ENCODE measurements around the gene CRTC3. TPM values are rescaled to one million over a fixed set of nuclear protein-coding genes. Genes with fewer than 3 reads are reported as not detected.

The CRTC3 gene
- total and polyA plus RNA-seq, 3 donors from 2014 or later = 47.1 to 125 (median 105) TPM

- intact Hi-C loops (cut with DNase I; ENCODE audit: low total_unique reads) = no loop called here
- no peak overlapping the region for H3K27ac ChIP-seq
- no peaks in the 10 kb centered on the region for H3K27me3 ChIP-seq
- TF ChIP-seq POLR2A (IDR thresholded peaks at IDR 0.05) (no peak), CTCF (IDR thresholded peaks at IDR 0.05) (no peak)
- H3K4me1 ChIP-seq = peaks cover 9% of the 10 kb centered on the region
- no peak for DNase-seq
- H3K9me3 ChIP-seq = no peaks in the 10 kb centered on the region
- no peaks in the 10 kb centered on the region for H3K36me3 ChIP-seq (ENCODE audit: low read depth, missing control alignments)
- WGBS, 2 donors = 93 to 94% methylated on average over 7 of the region's 7 CpGs
- no peak overlapping the region for H3K4me3 ChIP-seq
These were observed 15.4 kb downstream of the CRTC3 start for GRCh38 chr15:90545095-90545494.

GRCh38 chr15:90547540-90547939 is 17.8 kb downstream of the CRTC3 start:
- H3K27ac ChIP-seq = peak overlapping the region; percentile 32 to 47
- no peaks in the 10 kb centered on the region for H3K27me3 ChIP-seq
- no peaks in the 10 kb centered on the region for H3K9me3 ChIP-seq
- no peaks in the 10 kb centered on the region for H3K36me3 ChIP-seq (ENCODE audit: low read depth, missing control alignments)
- no peak overlapping the region for H3K4me3 ChIP-seq
- intact Hi-C loops (cut with DNase I; ENCODE audit: low total_unique reads) = no loop called here
- no peak for DNase-seq
- H3K4me1 ChIP-seq = peaks cover 19% of the 10 kb centered on the region
- WGBS, 2 donors = 56 to 83% methylated on average over 2 of the region's 2 CpGs
- TF ChIP-seq CTCF (IDR thresholded peaks at IDR 0.05) (no peak), POLR2A (IDR thresholded peaks at IDR 0.05) (no peak)

- no peak overlapping the region for H3K4me3 ChIP-seq
- DNase-seq = no peak
- no peaks in the 10 kb centered on the region for H3K36me3 ChIP-seq (ENCODE audit: low read depth, missing control alignments)
- intact Hi-C loops (cut with DNase I; ENCODE audit: low total_unique reads) = no loop called here
- H3K4me1 ChIP-seq = peaks cover 34% of the 10 kb centered on the region
- H3K9me3 ChIP-seq = no peaks in the 10 kb centered on the region
- WGBS, 2 donors = 79 to 85% methylated on average over 6 of the region's 6 CpGs
- no peak for TF ChIP-seq POLR2A (IDR thresholded peaks at IDR 0.05)
- TF ChIP-seq CTCF (IDR thresholded peaks at IDR 0.05) = no peak
- H3K27ac ChIP-seq = peak overlapping the region in 1 of 2 donors; percentile 82
- H3K27me3 ChIP-seq = no peaks in the 10 kb centered on the region
These were observed 21.2 kb downstream of the CRTC3 start for GRCh38 chr15:90550919-90551318.

- Histone ChIP-seq H3K36me3 (ENCODE audit: low read depth, missing control alignments) (no peaks in the 10 kb centered on the region), H3K27ac (peak overlapping the region; percentile 64 to 82), H3K27me3 (no peaks in the 10 kb centered on the region), H3K4me1 (peaks cover 36% of the 10 kb centered on the region), H3K9me3 (no peaks in the 10 kb centered on the region), H3K4me3 (no peak overlapping the region)
- TF ChIP-seq CTCF (IDR thresholded peaks at IDR 0.05) = no peak
- no peak for DNase-seq
- intact Hi-C loops (cut with DNase I; ENCODE audit: low total_unique reads) = no loop called here
- WGBS, 2 donors = 41 to 48% methylated on average over 8 of the region's 8 CpGs
These were observed 22.6 kb downstream of the CRTC3 start for GRCh38 chr15:90552162-90552928.

- H3K27ac ChIP-seq = peak overlapping the region; percentile 64 to 82
These were observed 23.1 kb downstream of the CRTC3 start for GRCh38 chr15:90552929-90553211.

More at GRCh38 chr15:90552929-90553211, 23.1 kb downstream of the CRTC3 start:
- intact Hi-C loops (cut with DNase I; ENCODE audit: low total_unique reads) = no loop called here
- WGBS, 2 donors = 27 to 40% methylated on average over 1 of the region's 1 CpG
- TF ChIP-seq CTCF (IDR thresholded peaks at IDR 0.05) (no peak), POLR2A (IDR thresholded peaks at IDR 0.05) (no peak)
- Histone ChIP-seq H3K4me1 (peaks cover 37% of the 10 kb centered on the region), H3K27me3 (no peaks in the 10 kb centered on the region), H3K4me3 (no peak overlapping the region), H3K36me3 (ENCODE audit: low read depth, missing control alignments) (no peaks in the 10 kb centered on the region), H3K9me3 (no peaks in the 10 kb centered on the region)
- peak; percentile 63 for DNase-seq

All from testis (tissue), 3 donors.